Measurements from ENCODE around the gene ATXN1. TPM values are rescaled to one million over a fixed set of nuclear protein-coding genes. Genes with fewer than 3 reads are reported as not detected.

ATXN1 gene
- total and polyA plus RNA-seq, 2 of the 8 experiments (the other 6 are each of a cell fraction or from before 2014, with no cell fraction given) = 1.6 to 4.0 TPM

- H3K4me2 ChIP-seq (ENCODE audit: insufficient read depth in 1 of 2, low read depth in 2 of 2, low read length in 2 of 2) = no peak overlapping the region
- no peak overlapping the region for H3K9ac ChIP-seq (replicated peaks in 1 of 4; ENCODE audit: extremely low read depth in 1 of 4, low read depth in 3 of 4, low read length in 3 of 4)
- H4K8ac ChIP-seq (ENCODE audit: extremely low read depth, insufficient read depth, low read length) = no peak overlapping the region
- no peak overlapping the region for H3K56ac ChIP-seq (replicated peaks; ENCODE audit: insufficient read length, low read depth, low read length)
- H2BK5ac ChIP-seq (ENCODE audit: low read depth, low read length) = no peak overlapping the region
- no peak overlapping the region for H3K23ac ChIP-seq (ENCODE audit: insufficient read length)
- H3K4me1 ChIP-seq (replicated peaks in 1 of 4; ENCODE audit: control insufficient read depth in 3 of 4, insufficient read depth in 4 of 4, low read length in 3 of 4) = no peaks in the 10 kb centered on the region
- H4K20me1 ChIP-seq (replicated peaks in 1 of 2; ENCODE audit: control insufficient read depth in 1 of 2, insufficient read depth in 2 of 2, low read length in 2 of 2) = no peaks in the 10 kb centered on the region
- H3K27me3 ChIP-seq (replicated peaks in 1 of 4; ENCODE audit: control insufficient read depth in 3 of 4, extremely low read depth in 1 of 4, insufficient read depth in 3 of 4, low read length in 3 of 4) = no peaks in the 10 kb centered on the region
- H3K23me2 ChIP-seq (ENCODE audit: low read depth, low read length) = no peaks in the 10 kb centered on the region
- POLR2A ChIA-PET (ENCODE audit: partially characterized antibody) = no interaction called here
- H3K79me2 ChIP-seq (ENCODE audit: control insufficient read depth in 1 of 2, insufficient read depth in 2 of 2, low read length in 2 of 2) = no peaks in the 10 kb centered on the region
- no peaks in the 10 kb centered on the region for H3K9me3 ChIP-seq (ENCODE audit: insufficient read depth in 2 of 2, low read depth in 1 of 2, low read length in 1 of 2)
- H2BK20ac ChIP-seq (ENCODE audit: low read length) = no peak overlapping the region
- CTCF ChIA-PET (ENCODE audit: partially characterized antibody) = no interaction called here
- H2BK15ac ChIP-seq (ENCODE audit: low read length) = no peak overlapping the region
- no peak overlapping the region for H2BK120ac ChIP-seq (replicated peaks; ENCODE audit: low read depth, low read length)
- no peak overlapping the region for H3K27ac ChIP-seq (ENCODE audit: low read depth, low read length)
- H3K36me3 ChIP-seq (ENCODE audit: control insufficient read depth in 2 of 4, insufficient read depth in 4 of 4, low read length in 3 of 4) = no peaks in the 10 kb centered on the region; a peak in 1 of 8 replicates
- H3K4ac ChIP-seq (replicated peaks; ENCODE audit: insufficient read length, low read depth, low read length) = no peak overlapping the region
- H3K79me1 ChIP-seq (ENCODE audit: low read depth, low read length) = no peaks in the 10 kb centered on the region
- no peak overlapping the region for H2BK12ac ChIP-seq (ENCODE audit: low read depth, low read length)
- H3K14ac ChIP-seq (ENCODE audit: insufficient read length) = no peak overlapping the region
- no peak for TF ChIP-seq RNF2 (IDR thresholded peaks at IDR 0.05; ENCODE audit: borderline replicate concordance, low read depth, low read length, missing control alignments, poor library complexity, severe bottlenecking)
- TF ChIP-seq YY1 (IDR thresholded peaks at IDR 0.05; ENCODE audit: low read depth, low read length) = no peak
- no peak for TF ChIP-seq BRCA1 (IDR thresholded peaks at IDR 0.05; ENCODE audit: low read depth, low read length)
- TF ChIP-seq FOSL1 (IDR thresholded peaks at IDR 0.05; ENCODE audit: insufficient read depth, low read depth, low read length) = no peak
- FAIRE-seq = no peak
- 84% methylated on average over 7 of the region's 7 CpGs; no CpG with 5 or more reads in 1 of the 2 experiments for WGBS, 2 experiments (ENCODE audit: extremely low coverage in 1 of 2, insufficient coverage in 1 of 2, insufficient read length in 1 of 2, insufficient replicate concordance in 2 of 2, low coverage in 1 of 2, low lambda C conversion rate in 2 of 2, missing lambda C conversion rate in 1 of 2)
- no peak overlapping the region for H2AFZ ChIP-seq (ENCODE audit: low read length)
- H4K91ac ChIP-seq (replicated peaks; ENCODE audit: insufficient read length, low read length) = no peak overlapping the region
- H3K4me3 ChIP-seq (ENCODE audit: extremely low read depth in 1 of 4, insufficient read depth in 2 of 4, low read depth in 3 of 4, low read length in 4 of 4) = no peak overlapping the region
- H3K18ac ChIP-seq (ENCODE audit: extremely low read depth, low read length) = no peak overlapping the region
- no peak for DNase-seq (ENCODE audit: low read depth in 1 of 2, low spot score in 2 of 2)
- H2AK5ac ChIP-seq (ENCODE audit: low read depth, low read length) = no peak overlapping the region
- H4K5ac ChIP-seq (ENCODE audit: insufficient read length, low read depth, low read length) = no peak overlapping the region
Observed at GRCh38 chr6:16653226-16653625, 108.0 kb downstream of the ATXN1 start.
